Activated CD8-positive, alpha-beta T cell treated with anti-CD3 and anti-CD28 coated beads for 36 hours (primary cell): ENCODE data around the gene ST8SIA1. TPM values are rescaled to one million over a fixed set of nuclear protein-coding genes. Genes with fewer than 3 reads are reported as not detected.
A peak's percentile ranks its signal among the peaks of the same experiment; 100 is the strongest.

Source experiments
- ATAC-seq: fragments of 200-7000 bp; cut with Tn5 transposase; one replicate; pipeline ENCODE4 v1.10.0; 2021; ENCODE audit warnings: mild to moderate bottlenecking, moderate library complexity
- CTCF ChIA-PET: fragments of 350-600 bp; sonication (Branson Sonifier 250); formaldehyde crosslinking; loops from one replicate; lab custom pipeline; 2021; ENCODE audit warnings: antibody characterized with exemption; lab: Charles Lee
- POLR2A ChIA-PET: fragments of 350-600 bp; sonication (Branson Sonifier 250); formaldehyde crosslinking; loops from one replicate; lab custom pipeline; 2021; ENCODE audit warnings: antibody characterized with exemption; lab: Charles Lee
- DNase-seq: peaks from one replicate; pipeline ENCODE4 v3.0.0-alpha.2; 2020
- H3K27ac Mint-ChIP-seq: one replicate; pipeline ENCODE4 v1.8.0; 2021; ENCODE audit warnings: mild to moderate bottlenecking, mixed read lengths
- H3K27me3 Mint-ChIP-seq: one replicate; pipeline ENCODE4 v1.8.0; 2021; ENCODE audit warnings: mixed read lengths
- H3K36me3 Mint-ChIP-seq: one replicate; pipeline ENCODE4 v1.8.0; 2021; ENCODE audit warnings: low read depth, mixed read lengths
- H3K4me1 Mint-ChIP-seq: one replicate; pipeline ENCODE4 v1.8.0; 2021; ENCODE audit warnings: low read depth, mixed read lengths
- H3K4me3 Mint-ChIP-seq: one replicate; pipeline ENCODE4 v1.8.0; 2021; ENCODE audit warnings: mild to moderate bottlenecking, moderate library complexity, mixed read lengths
- H3K9me3 Mint-ChIP-seq: one replicate; pipeline ENCODE4 v1.8.0; 2021; ENCODE audit warnings: mixed read lengths
- CTCF ChIP-seq: fragments of 200-600 bp; IDR thresholded peaks from one replicate; pipeline ENCODE4 v1.8.0; 2022; ENCODE audit warnings: antibody characterized with exemption, mild to moderate bottlenecking
- intact Hi-C: fragments of 100-400 bp; cut with micrococcal nuclease; formaldehyde crosslinking; loops from one replicate; pipeline ENCODE4 v1.10.0; 2022
- total RNA-seq, 2 experiments: library from RNA; stranded (reverse); gene quantifications; one replicate each; pipeline ENCODE4 v1.2.3, GENCODE V29; 2021

The ST8SIA1 gene
- total RNA-seq, 2 experiments from 2014 or later, result 1.5 to 2.5 TPM

GRCh38 chr12:22321638-22322037 lies 12.9 kb downstream of the ST8SIA1 start:
- ATAC-seq (peak; percentile 74), DNase-seq (peak; percentile 37)
- Mint-ChIP-seq H3K9me3 (no peaks in the 10 kb centered on the region), H3K27me3 (no peaks in the 10 kb centered on the region), H3K36me3 (no peaks in the 10 kb centered on the region), H3K4me1 (peaks cover 6% of the 10 kb centered on the region), H3K4me3 (no peak overlapping the region), H3K27ac (peak overlapping the region; percentile 9)
- CTCF ChIA-PET, result interaction anchor here (0.9 kb wide), 1 partner anchor 9 kb away, joined by 3 read pairs; no protein-coding TSS in a partner anchor
- POLR2A ChIA-PET, result interaction anchor here (1.5 kb wide), 1 partner anchor 13 kb away, joined by 3 read pairs; the partner anchor contains the start of gene ST8SIA1
- TF ChIP-seq CTCF, result no peak
- intact Hi-C loops, result no loop called here

- DNase-seq, result no peak
- H3K27ac Mint-ChIP-seq, result peak overlapping the region; percentile 22
- no peaks in the 10 kb centered on the region for H3K9me3 Mint-ChIP-seq
- no peaks in the 10 kb centered on the region for H3K36me3 Mint-ChIP-seq
- no peaks in the 10 kb centered on the region for H3K27me3 Mint-ChIP-seq
- no peak overlapping the region for H3K4me3 Mint-ChIP-seq
- intact Hi-C loops, result no loop called here
- no peak for TF ChIP-seq CTCF
- ChIA-PET POLR2A (interaction anchor here (1.5 kb wide), 1 partner anchor 13 kb away, joined by 3 read pairs; the partner anchor contains the start of gene ST8SIA1), CTCF (interaction anchor here (0.9 kb wide), 1 partner anchor 9 kb away, joined by 3 read pairs; no protein-coding TSS in a partner anchor)
- H3K4me1 Mint-ChIP-seq, result peaks cover 6% of the 10 kb centered on the region
- ATAC-seq, result no peak
Measured at GRCh38 chr12:22321018-22321605, 13.4 kb downstream of the ST8SIA1 start.

GRCh38 chr12:22318108-22318737 lies 16.3 kb downstream of the ST8SIA1 start:
- POLR2A ChIA-PET, result no interaction called here
- Mint-ChIP-seq H3K36me3 (no peaks in the 10 kb centered on the region), H3K27me3 (peaks cover 5% of the 10 kb centered on the region), H3K4me3 (no peak overlapping the region), H3K27ac (no peak overlapping the region), H3K4me1 (peaks cover 6% of the 10 kb centered on the region), H3K9me3 (no peaks in the 10 kb centered on the region)
- ATAC-seq (no peak), DNase-seq (no peak)
- intact Hi-C loops, result no loop called here
- TF ChIP-seq CTCF, result no peak
- CTCF ChIA-PET, result interaction anchor here (0.7 to 1.9 kb wide), 2 partner anchors 14 to 88 kb away, joined by 3 to 4 read pairs; no protein-coding TSS in a partner anchor

- H3K4me1 Mint-ChIP-seq, result no peaks in the 10 kb centered on the region
- intact Hi-C loops, result no loop called here
- peaks cover 5% of the 10 kb centered on the region for H3K27me3 Mint-ChIP-seq
- no peaks in the 10 kb centered on the region for H3K36me3 Mint-ChIP-seq
- no peaks in the 10 kb centered on the region for H3K9me3 Mint-ChIP-seq
- no peak for TF ChIP-seq CTCF
- DNase-seq (no peak), ATAC-seq (no peak)
- no peak overlapping the region for H3K27ac Mint-ChIP-seq
- H3K4me3 Mint-ChIP-seq, result no peak overlapping the region
- ChIA-PET POLR2A (interaction anchor here (0.7 to 1.1 kb wide), 2 partner anchors 15 to 130 kb away, joined by 3 read pairs; no protein-coding TSS in a partner anchor), CTCF (no interaction called here)
Measured at GRCh38 chr12:22313963-22314330, 20.6 kb downstream of the ST8SIA1 start.
